Panc1 (cell line): ENCODE data around the gene SLC44A4. TPM values are rescaled to one million over a fixed set of nuclear protein-coding genes. Genes with fewer than 3 reads are reported as not detected.

Source experiments
- ATAC-seq: fragments of 200-7000 bp; cut with Tn5 transposase; 2 replicates; pipeline ENCODE4 v1.9.1; 2020; ENCODE audit warnings: mild to moderate bottlenecking, moderate library complexity
- BruUV-seq: library from RNA; stranded (reverse); fragments of 400-500 nt; replicated peaks from 2 replicates; lab custom pipeline; 2021; lab: Mats Ljungman, UMichigan
- CTCF ChIA-PET: fragments of 300-600 bp; sonication (Branson Sonifier 250); formaldehyde crosslinking; loops from one replicate; lab custom pipeline; 2022; ENCODE audit warnings: antibody characterized with exemption; lab: Charles Lee
- POLR2A ChIA-PET: fragments of 300-600 bp; sonication (Branson Sonifier 250); formaldehyde crosslinking; loops from one replicate; lab custom pipeline; 2022; ENCODE audit warnings: antibody characterized with exemption; lab: Charles Lee
- DNase-seq: peaks from one replicate; pipeline ENCODE4 v3.0.0-alpha.2; 2010; ENCODE audit warnings: low read depth, low spot score
- H3K27ac ChIP-seq: 2 replicates; pipeline ENCODE4 v1.5.1; 2011; ENCODE audit warnings: mild to moderate bottlenecking, low read length, inconsistent platforms
- H3K27me3 ChIP-seq: fragments of 200-500 bp; sonication (Bioruptor generic); 2 replicates; pipeline ENCODE4 v1.6.0; 2014; ENCODE audit warnings: low read length, inconsistent platforms; ENCODE audit not compliant: control insufficient read depth, insufficient read depth
- H3K36me3 ChIP-seq: fragments of 200-500 bp; sonication (Bioruptor generic); 2 replicates; pipeline ENCODE4 v1.5.1; 2014; ENCODE audit warnings: inconsistent platforms, mild to moderate bottlenecking, low read length, moderate library complexity; ENCODE audit not compliant: control insufficient read depth, insufficient read depth
- H3K4me1 ChIP-seq: 2 replicates; pipeline ENCODE4 v1.5.1; 2011; ENCODE audit warnings: inconsistent platforms, mild to moderate bottlenecking, low read length, moderate library complexity; ENCODE audit not compliant: control insufficient read depth, insufficient read depth
- H3K4me3 ChIP-seq, 2 experiments: 2 replicates each; pipeline ENCODE4 v1.5.1; 2011 to 2012; ENCODE audit warnings: low read depth in 2 of 2, low read length in 2 of 2, mild to moderate bottlenecking in 2 of 2, inconsistent platforms in 1 of 2, moderate library complexity in 1 of 2
- H3K9me3 ChIP-seq: fragments of 200-500 bp; sonication (Bioruptor generic); 2 replicates; pipeline ENCODE4 v1.5.1; 2014; ENCODE audit warnings: low read depth, mild to moderate bottlenecking, inconsistent platforms, low read length, moderate library complexity; ENCODE audit not compliant: control insufficient read depth, insufficient read depth
- POLR2AphosphoS5 ChIP-seq: IDR thresholded peaks from 2 replicates; pipeline ENCODE4 v1.6.1; 2012; ENCODE audit warnings: mild to moderate bottlenecking, low read depth, low read length, moderate library complexity
- SIN3A ChIP-seq: IDR thresholded peaks from 2 replicates; pipeline ENCODE4 v1.6.1; 2012; ENCODE audit warnings: low read depth, mild to moderate bottlenecking, low read length, moderate library complexity, borderline replicate concordance; ENCODE audit not compliant: insufficient read depth
- TCF7L2 ChIP-seq: IDR thresholded peaks from 2 replicates; pipeline ENCODE4 v1.6.1; 2011; ENCODE audit warnings: mild to moderate bottlenecking, low read depth, low read length, inconsistent platforms
- in situ Hi-C: cut with HindIII; loops from 2 replicates; pipeline ENCODE4 v1.10.0; 2016; ENCODE audit warnings: low sequenced_read_pairs, low pct_unique_long_range_greater_than_20kb
- intact Hi-C: fragments of 100-400 bp; cut with micrococcal nuclease; formaldehyde crosslinking; loops from one replicate; pipeline ENCODE4 v1.10.0; 2022; ENCODE audit not compliant: unreplicated experiment
- total RNA-seq: library from RNA; stranded (reverse); gene quantifications from one replicate; pipeline ENCODE4 v1.2.1, GENCODE V29; 2021; ENCODE audit not compliant: unreplicated experiment
- TF ChIP-seq, protein P1 (sequence below): fragments of 450-650 bp; IDR thresholded peaks from 2 replicates; pipeline ENCODE4 v1.5.1; 2017; ENCODE audit warnings: mild to moderate bottlenecking
- TF ChIP-seq, protein P2 (sequence below), 2 experiments: IDR thresholded peaks; 2 replicates each; pipeline ENCODE4 v1.6.1; 2011 to 2012; ENCODE audit warnings: low read depth in 2 of 2, control low read depth in 1 of 2, low read length in 1 of 2, mild to moderate bottlenecking in 1 of 2, moderate library complexity in 1 of 2; ENCODE audit not compliant: insufficient read depth in 1 of 2

Gene SLC44A4
- total RNA-seq, 1 experiment from 2014 or later = 2.7 TPM

DNA sequence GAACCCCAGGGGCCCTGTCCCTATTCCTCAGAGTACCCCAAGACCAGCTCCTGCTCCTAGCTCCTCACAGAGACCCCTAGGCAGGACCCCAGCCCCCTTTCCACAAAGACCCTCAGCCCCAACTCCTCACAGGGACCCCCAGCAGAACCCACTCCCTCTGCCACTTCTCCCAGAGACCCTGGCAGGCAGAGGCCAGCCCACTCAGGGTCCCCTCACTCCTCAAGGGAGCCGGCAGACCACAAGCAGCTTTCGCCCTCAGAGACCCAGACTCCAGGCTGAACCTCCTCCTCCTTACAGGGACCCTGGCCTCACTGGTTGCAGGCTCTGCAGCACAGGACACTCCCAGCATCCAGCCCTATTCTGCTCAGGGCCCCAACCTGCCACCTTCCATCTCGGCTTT is 575 bp downstream of the SLC44A4 start:
- H3K9me3 ChIP-seq = no peaks in the 10 kb centered on the region
- ATAC-seq = no peak
- POLR2A ChIA-PET = no interaction called here

DNA sequence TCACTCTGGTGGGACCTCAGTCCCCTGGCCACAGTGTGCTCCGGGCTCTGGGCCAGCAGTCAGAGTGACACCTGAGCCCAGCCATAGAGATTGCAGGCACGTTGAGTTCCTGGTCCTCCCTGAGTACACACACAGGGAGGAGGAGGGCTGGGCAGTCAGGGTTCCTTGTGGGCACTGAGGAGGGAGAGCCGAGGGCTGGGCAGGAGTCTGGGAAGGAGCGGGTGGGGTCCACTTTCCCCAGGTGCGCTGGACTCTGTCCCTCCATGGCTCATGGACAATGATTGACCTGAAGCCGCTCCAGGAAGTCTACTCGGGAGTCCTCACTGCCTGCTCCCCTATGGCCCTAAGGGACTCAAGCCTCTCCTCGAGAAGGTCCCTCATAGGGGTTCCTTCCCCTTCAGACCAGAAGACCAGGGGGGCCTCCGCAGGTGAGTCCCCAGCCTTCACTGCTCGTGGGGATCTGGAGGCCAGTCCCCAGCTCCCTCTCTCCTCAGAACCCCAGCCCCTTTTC is 1.1 kb downstream of the SLC44A4 start:
- intact Hi-C loops = no loop called here
- Histone ChIP-seq H3K9me3 (no peaks in the 10 kb centered on the region), H3K4me3 (no peak overlapping the region), H3K36me3 (no peaks in the 10 kb centered on the region), H3K27ac (peak overlapping the region; percentile 77), H3K4me1 (peaks cover 37% of the 10 kb centered on the region), H3K27me3 (no peaks in the 10 kb centered on the region)
- POLR2A ChIA-PET = no interaction called here
- CTCF ChIA-PET = no interaction called here
- no peak for TF ChIP-seq SIN3A
- TF ChIP-seq, protein P1, sequence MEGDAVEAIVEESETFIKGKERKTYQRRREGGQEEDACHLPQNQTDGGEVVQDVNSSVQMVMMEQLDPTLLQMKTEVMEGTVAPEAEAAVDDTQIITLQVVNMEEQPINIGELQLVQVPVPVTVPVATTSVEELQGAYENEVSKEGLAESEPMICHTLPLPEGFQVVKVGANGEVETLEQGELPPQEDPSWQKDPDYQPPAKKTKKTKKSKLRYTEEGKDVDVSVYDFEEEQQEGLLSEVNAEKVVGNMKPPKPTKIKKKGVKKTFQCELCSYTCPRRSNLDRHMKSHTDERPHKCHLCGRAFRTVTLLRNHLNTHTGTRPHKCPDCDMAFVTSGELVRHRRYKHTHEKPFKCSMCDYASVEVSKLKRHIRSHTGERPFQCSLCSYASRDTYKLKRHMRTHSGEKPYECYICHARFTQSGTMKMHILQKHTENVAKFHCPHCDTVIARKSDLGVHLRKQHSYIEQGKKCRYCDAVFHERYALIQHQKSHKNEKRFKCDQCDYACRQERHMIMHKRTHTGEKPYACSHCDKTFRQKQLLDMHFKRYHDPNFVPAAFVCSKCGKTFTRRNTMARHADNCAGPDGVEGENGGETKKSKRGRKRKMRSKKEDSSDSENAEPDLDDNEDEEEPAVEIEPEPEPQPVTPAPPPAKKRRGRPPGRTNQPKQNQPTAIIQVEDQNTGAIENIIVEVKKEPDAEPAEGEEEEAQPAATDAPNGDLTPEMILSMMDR = no peak
- DNase-seq = no peak
- ATAC-seq = peak; percentile 60
- no TSS peak for BruUV-seq
- in situ Hi-C loops = no loop called here

More for the DNA sequence above, 575 bp downstream of the SLC44A4 start:
- Histone ChIP-seq H3K27me3 (no peaks in the 10 kb centered on the region), H3K4me3 (no peak overlapping the region), H3K4me1 (peaks cover 37% of the 10 kb centered on the region), H3K36me3 (no peaks in the 10 kb centered on the region), H3K27ac (peak overlapping the region; percentile 77)
- in situ Hi-C loops = no loop called here
- no peak for DNase-seq
- BruUV-seq = no TSS peak
- intact Hi-C loops = no loop called here
- CTCF ChIA-PET = no interaction called here
- no peak for TF ChIP-seq SIN3A
- TF ChIP-seq, protein P1 = no peak
- TF ChIP-seq POLR2AphosphoS5 = no peak
- TF ChIP-seq, protein P2, sequence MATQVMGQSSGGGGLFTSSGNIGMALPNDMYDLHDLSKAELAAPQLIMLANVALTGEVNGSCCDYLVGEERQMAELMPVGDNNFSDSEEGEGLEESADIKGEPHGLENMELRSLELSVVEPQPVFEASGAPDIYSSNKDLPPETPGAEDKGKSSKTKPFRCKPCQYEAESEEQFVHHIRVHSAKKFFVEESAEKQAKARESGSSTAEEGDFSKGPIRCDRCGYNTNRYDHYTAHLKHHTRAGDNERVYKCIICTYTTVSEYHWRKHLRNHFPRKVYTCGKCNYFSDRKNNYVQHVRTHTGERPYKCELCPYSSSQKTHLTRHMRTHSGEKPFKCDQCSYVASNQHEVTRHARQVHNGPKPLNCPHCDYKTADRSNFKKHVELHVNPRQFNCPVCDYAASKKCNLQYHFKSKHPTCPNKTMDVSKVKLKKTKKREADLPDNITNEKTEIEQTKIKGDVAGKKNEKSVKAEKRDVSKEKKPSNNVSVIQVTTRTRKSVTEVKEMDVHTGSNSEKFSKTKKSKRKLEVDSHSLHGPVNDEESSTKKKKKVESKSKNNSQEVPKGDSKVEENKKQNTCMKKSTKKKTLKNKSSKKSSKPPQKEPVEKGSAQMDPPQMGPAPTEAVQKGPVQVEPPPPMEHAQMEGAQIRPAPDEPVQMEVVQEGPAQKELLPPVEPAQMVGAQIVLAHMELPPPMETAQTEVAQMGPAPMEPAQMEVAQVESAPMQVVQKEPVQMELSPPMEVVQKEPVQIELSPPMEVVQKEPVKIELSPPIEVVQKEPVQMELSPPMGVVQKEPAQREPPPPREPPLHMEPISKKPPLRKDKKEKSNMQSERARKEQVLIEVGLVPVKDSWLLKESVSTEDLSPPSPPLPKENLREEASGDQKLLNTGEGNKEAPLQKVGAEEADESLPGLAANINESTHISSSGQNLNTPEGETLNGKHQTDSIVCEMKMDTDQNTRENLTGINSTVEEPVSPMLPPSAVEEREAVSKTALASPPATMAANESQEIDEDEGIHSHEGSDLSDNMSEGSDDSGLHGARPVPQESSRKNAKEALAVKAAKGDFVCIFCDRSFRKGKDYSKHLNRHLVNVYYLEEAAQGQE (IDR thresholded peaks at IDR 0.05; ENCODE audit: insufficient read depth in 1 of 2, low read depth in 2 of 2, low read length in 1 of 2) = no peak
- no peak for TF ChIP-seq TCF7L2
